Suprapubic skin (tissue), 4 donors: ENCODE results near the gene CAMK1D.

ENCODE experiments used
- CTCF ChIP-seq, 2 donors: fragments of 200-600 bp in 1 of 2; fragments of 450-650 bp in 1 of 2; sonication (generic) in 1 of 2; IDR thresholded peaks; one replicate each; pipeline ENCODE4 v1.5.1; 2016 to 2019; ENCODE audit warnings: antibody characterized with exemption in 2 of 2, mild to moderate bottlenecking in 1 of 2, moderate library complexity in 1 of 2
- EP300 ChIP-seq: sonication (generic); formaldehyde crosslinking; IDR thresholded peaks from one replicate; pipeline ENCODE4 v1.6.1; 2017; ENCODE audit warnings: antibody characterized with exemption
- POLR2A ChIP-seq, 2 donors: fragments of 450-650 bp; IDR thresholded peaks; one replicate each; pipeline ENCODE4 v1.6.1; 2017; ENCODE audit warnings: antibody characterized with exemption in 2 of 2, mild to moderate bottlenecking in 2 of 2, moderate library complexity in 2 of 2
- POLR2AphosphoS5 ChIP-seq, 3 donors: sonication (generic); formaldehyde crosslinking; IDR thresholded peaks; one replicate each; pipeline ENCODE4 v1.6.1; 2017; ENCODE audit warnings: antibody characterized with exemption in 3 of 3

GRCh38 chr10:12690525-12691126 lies 341.3 kb downstream of the CAMK1D start:
- TF ChIP-seq CTCF (IDR thresholded peaks at IDR 0.05) (no peak), POLR2AphosphoS5 (IDR thresholded peaks at IDR 0.05) (no peak), POLR2A (IDR thresholded peaks at IDR 0.05) (no peak), EP300 (no peak)
